GM12875 (cell line): ENCODE data around the gene HORMAD1.
"Not testable (repeated sequence)": the region's sequence is repeated elsewhere in the genome, so short reads cannot be mapped to it uniquely, and the experiment has no call there.

Source experiments
- H3K4me3 ChIP-seq: one replicate; pipeline ENCODE4 v1.5.1; 2011; ENCODE audit warnings: low read depth, low read length, control low read depth
- CTCF ChIP-seq: IDR thresholded peaks from 2 replicates; pipeline ENCODE4 v1.5.1; 2011; ENCODE audit warnings: low read depth, mild to moderate bottlenecking, control low read depth, inconsistent platforms, low read length, moderate library complexity, borderline replicate concordance; ENCODE audit not compliant: insufficient read depth

HORMAD1 gene

GRCh38 chr1:150683914-150684313 lies 36.8 kb downstream of the HORMAD1 start:
- no peak overlapping the region for H3K4me3 ChIP-seq

GRCh38 chr1:150678988-150679387 lies 41.7 kb downstream of the HORMAD1 start:
- no peak for TF ChIP-seq CTCF

More at GRCh38 chr1:150683914-150684313, 36.8 kb downstream of the HORMAD1 start:
- TF ChIP-seq CTCF, result no peak

DNA sequence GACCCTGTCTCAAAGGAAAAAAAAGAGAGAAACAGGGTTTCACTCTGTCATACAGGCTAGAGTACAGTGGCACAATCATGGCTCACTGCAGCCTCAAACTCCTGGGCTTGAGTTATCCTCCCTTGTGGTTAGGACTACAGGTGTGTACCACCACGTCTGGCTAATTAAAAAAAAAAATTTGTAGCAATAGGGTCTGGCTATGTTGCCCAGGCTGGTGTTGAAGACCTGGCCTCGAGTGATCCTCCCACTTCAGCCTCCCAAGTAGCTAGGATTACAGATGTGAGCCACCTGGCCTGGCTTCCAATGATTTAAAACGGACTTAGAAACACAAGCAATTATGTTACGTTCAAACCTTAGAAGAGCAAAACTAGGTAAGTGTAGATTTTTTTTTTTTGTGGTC lies 45.8 kb downstream of the HORMAD1 start:
- no peak for TF ChIP-seq CTCF
- no peak overlapping the region for H3K4me3 ChIP-seq

More at GRCh38 chr1:150678988-150679387, 41.7 kb downstream of the HORMAD1 start:
- H3K4me3 ChIP-seq, result no peak overlapping the region

- no peak for TF ChIP-seq CTCF
- no peak overlapping the region for H3K4me3 ChIP-seq
Measured at GRCh38 chr1:150663321-150663720, 57.4 kb downstream of the HORMAD1 start.

GRCh38 chr1:150662811-150663210 lies 57.9 kb downstream of the HORMAD1 start:
- TF ChIP-seq CTCF, result no peak

GRCh38 chr1:150661156-150661555 lies 59.5 kb downstream of the HORMAD1 start:
- H3K4me3 ChIP-seq, result no peak overlapping the region
- TF ChIP-seq CTCF, result no peak

More at GRCh38 chr1:150662811-150663210, 57.9 kb downstream of the HORMAD1 start:
- H3K4me3 ChIP-seq, result no peak overlapping the region

DNA sequence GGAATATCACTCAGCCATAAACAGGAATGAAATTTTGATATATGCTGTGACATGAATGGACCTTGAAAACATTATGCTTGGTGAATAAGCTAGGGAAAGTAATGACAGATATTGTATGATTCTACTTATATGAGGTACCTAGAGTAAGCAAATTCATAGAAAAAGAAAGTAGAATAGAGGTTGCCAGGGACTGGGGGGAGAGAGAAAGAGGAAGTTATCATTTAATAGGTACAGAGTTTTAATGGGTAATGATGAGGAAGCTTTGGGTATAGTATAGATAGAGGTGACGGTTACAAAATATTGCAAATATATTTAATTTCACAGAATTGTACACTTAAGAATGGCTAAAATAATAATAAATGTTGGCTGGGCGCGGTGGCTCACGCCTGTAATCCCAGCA lies 60.1 kb downstream of the HORMAD1 start:
- no peak for TF ChIP-seq CTCF
- no peak overlapping the region for H3K4me3 ChIP-seq

DNA sequence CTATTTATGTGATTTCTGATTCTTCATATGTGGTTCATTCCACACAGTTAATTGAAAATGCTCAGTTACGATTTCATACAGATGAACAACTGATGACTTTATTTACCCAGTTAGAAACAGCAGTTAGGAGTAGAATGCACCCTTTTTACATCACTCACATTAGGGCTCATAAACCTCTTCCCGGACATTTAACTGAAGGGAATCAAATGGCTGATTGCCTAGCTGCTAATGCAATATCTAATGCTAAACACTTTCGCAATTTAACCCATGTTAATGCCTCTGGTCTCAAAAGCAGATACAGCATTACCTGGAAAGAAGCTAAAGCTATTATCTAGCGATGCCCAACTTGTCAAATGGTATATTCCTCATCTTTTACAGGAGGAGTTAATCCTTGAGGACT lies 63.6 kb downstream of the HORMAD1 start:
- not testable (repeated sequence) for H3K4me3 ChIP-seq

- not testable (repeated sequence) for H3K4me3 ChIP-seq
Measured at GRCh38 chr1:150654635-150655034, 66.1 kb downstream of the HORMAD1 start.
